GM20000 (cell line): Measurements from ENCODE around the gene TSPO2.
"Not testable (repeated sequence)": the region's sequence is repeated elsewhere in the genome, so short reads cannot be mapped to it uniquely, and the experiment has no call there.

ENCODE experiments used
- DNase-seq: peaks from one replicate; pipeline ENCODE4 v3.0.0; 2012; ENCODE audit warnings: low spot score
- CTCF ChIP-seq: IDR thresholded peaks from 2 replicates; pipeline ENCODE4 v1.5.1; 2012; ENCODE audit warnings: mild to moderate bottlenecking, control low read depth; ENCODE audit errors: extremely low read depth, missing control alignments

Gene TSPO2

GRCh38 chr6:41000248-41000647, 42.0 kb upstream of the TSPO2 start:
- DNase-seq, result no peak
- TF ChIP-seq CTCF, result no peak

- no peak for DNase-seq
- TF ChIP-seq CTCF, result no peak
Observed at GRCh38 chr6:41002168-41002567, 40.1 kb upstream of the TSPO2 start.

- TF ChIP-seq CTCF, result peak; percentile 56
- peak; percentile 15 for DNase-seq
Observed at GRCh38 chr6:41006217-41006616, 36.0 kb upstream of the TSPO2 start.

DNA sequence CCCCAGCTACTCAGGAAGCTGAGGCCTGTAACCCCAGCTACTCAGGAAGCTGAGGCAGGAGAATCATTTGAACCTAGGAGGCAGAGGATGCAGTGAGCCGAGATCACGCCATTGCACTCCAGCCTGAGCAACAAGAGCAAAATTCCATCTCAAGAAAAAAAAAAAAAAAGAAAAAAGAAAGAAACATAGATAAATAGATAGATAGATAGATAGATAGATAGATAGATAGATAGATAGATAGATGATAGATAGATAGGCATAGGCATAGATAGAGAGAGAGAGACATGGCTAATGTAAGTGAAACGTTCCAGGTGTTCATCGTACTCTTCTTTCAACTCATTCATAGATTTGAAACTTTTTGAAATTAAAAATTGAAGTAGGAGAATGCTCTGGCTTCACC, 35.3 kb upstream of the TSPO2 start:
- not testable (repeated sequence) for DNase-seq

DNA sequence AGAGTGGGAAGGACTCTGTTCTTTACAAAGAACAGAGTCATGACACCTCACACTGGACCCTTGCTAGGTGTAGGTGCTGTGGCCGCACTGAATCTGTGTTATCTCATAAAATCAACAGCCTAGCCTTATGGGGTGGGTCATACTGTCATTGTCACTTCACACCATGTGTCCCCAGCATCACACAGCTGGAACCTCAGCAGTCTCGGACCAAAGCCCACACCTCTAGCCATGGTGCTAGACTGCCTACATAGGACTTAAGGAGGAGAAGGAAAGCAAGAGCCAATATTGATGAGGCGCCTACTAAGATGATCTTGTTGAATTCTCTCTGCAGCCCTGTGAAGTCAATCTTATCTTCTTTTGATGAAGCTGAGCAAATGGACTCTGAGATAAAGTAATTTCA, 34.3 kb upstream of the TSPO2 start:
- no peak for DNase-seq
- no peak for TF ChIP-seq CTCF

GRCh38 chr6:41009669-41010068, 32.6 kb upstream of the TSPO2 start:
- no peak for TF ChIP-seq CTCF
- no peak for DNase-seq

DNA sequence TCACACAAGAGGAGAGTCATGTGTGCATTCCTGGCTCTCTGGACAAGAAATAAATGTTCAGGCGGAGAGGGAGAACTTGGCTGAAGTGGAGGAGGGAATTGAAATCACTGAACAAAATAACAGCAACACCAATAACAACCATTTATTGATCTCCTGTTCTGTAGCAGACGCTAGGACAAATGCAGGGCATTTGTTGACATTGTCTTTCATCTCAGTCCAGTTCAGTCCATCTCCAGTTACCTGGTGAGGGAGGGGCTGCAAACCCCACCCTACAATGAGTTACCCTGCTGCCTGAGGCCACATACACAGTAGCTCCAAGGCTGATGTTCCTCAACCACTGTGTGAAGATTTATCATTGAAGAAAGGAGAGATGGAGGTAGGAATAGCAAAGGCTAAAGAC, 30.6 kb upstream of the TSPO2 start:
- TF ChIP-seq CTCF, result no peak
- no peak for DNase-seq

DNA sequence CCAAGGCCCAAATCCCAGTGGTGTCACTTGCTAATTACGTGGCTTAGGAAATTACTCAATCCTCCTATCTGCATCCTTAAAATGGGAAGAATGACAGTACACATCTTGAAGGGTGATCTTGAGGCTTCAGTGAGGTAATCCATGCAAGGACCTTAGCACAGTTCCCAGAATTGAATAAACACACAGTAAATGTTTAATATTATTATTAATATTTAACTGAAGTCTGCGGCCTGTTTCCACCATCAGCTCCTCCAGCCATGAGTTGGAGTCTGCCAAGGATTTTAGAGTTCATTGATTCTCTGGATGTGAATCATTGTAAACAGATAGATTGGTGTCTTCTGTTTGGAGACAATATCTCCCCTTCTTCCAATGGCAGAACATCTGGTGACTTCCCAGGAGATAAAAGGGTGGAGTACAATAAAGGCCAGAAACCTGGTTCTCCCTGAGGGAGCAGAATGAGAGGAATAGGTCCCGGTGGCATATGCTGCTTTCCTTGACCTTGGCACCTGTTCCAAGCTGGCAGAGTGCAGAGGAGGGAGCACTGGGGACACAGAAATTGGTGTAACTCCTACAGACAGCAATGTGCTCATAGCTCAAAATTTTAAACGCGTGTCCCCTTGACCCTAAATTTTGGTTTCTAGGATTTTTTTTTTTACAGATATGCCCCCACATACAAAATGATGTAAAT, 28.7 kb upstream of the TSPO2 start:
- TF ChIP-seq CTCF, result no peak

More for the DNA sequence above, 28.7 kb upstream of the TSPO2 start:
- no peak for DNase-seq
